Activated CD8-positive, alpha-beta memory T cell treated with anti-CD3 and anti-CD28 coated beads, Interleukin-2, amount 50 U/mL, for 24 hours (primary cell): ENCODE data around the gene MLF1.
"Not testable (repeated sequence)": the region's sequence is repeated elsewhere in the genome, so short reads cannot be mapped to it uniquely, and the experiment has no call there.

ENCODE experiments used
- DNase-seq: peaks from one replicate; pipeline ENCODE4 v3.0.0-alpha.2; 2020; ENCODE audit errors: extremely low read depth

MLF1 gene

GRCh38 chr3:158570999-158571702, at the start of gene MLF1:
TSS of gene MLF1 (plus strand) at chr3:158571194. CDS start at chr3:158571301, 107 bp downstream.
- peak; percentile 69 for DNase-seq

GRCh38 chr3:158522221-158523136, 48.5 kb upstream of the MLF1 start:
- DNase-seq, result no peak

- no peak for DNase-seq
These were observed 42.8 kb upstream of the MLF1 start for GRCh38 chr3:158528076-158528674.

GRCh38 chr3:158531334-158531733, 39.7 kb upstream of the MLF1 start:
- no peak for DNase-seq

- DNase-seq, result no peak
These were observed 38.8 kb upstream of the MLF1 start for GRCh38 chr3:158532099-158532734.

GRCh38 chr3:158535918-158536317, 35.1 kb upstream of the MLF1 start:
- no peak for DNase-seq

- peak; percentile 8 for DNase-seq
These were observed 31.5 kb upstream of the MLF1 start for GRCh38 chr3:158539414-158540014.

GRCh38 chr3:158540066-158540465, 30.9 kb upstream of the MLF1 start:
- no peak for DNase-seq

- DNase-seq, result no peak
These were observed 22.3 kb upstream of the MLF1 start for GRCh38 chr3:158548691-158549090.

GRCh38 chr3:158549938-158550337, 21.1 kb upstream of the MLF1 start:
- not testable (repeated sequence) for DNase-seq

GRCh38 chr3:158552124-158552523, 18.9 kb upstream of the MLF1 start:
- DNase-seq, result no peak

- no peak for DNase-seq
These were observed 11.5 kb upstream of the MLF1 start for GRCh38 chr3:158559504-158559903.

GRCh38 chr3:158560979-158561378, 10.0 kb upstream of the MLF1 start:
- DNase-seq, result no peak

GRCh38 chr3:158562674-158563073, 8.3 kb upstream of the MLF1 start:
- no peak for DNase-seq

- DNase-seq, result no peak
These were observed 7.9 kb upstream of the MLF1 start for GRCh38 chr3:158563076-158563475.

GRCh38 chr3:158565076-158565475, 5.9 kb upstream of the MLF1 start:
- DNase-seq, result no peak

- DNase-seq, result no peak
These were observed 2.2 kb upstream of the MLF1 start for GRCh38 chr3:158568784-158569183.

GRCh38 chr3:158569794-158570193, 1.2 kb upstream of the MLF1 start:
- DNase-seq, result no peak

- no peak for DNase-seq
These were observed 1.2 kb downstream of the MLF1 start for GRCh38 chr3:158571969-158572765.

GRCh38 chr3:158572766-158573060, 1.7 kb downstream of the MLF1 start:
- no peak for DNase-seq

GRCh38 chr3:158573714-158574113, 2.7 kb downstream of the MLF1 start:
- no peak for DNase-seq
